NCI-H2196 treated with DMSO at 0.1 percent for 48 hours (cell line): ENCODE measurements around the gene MAPK6.

Experiments used
- DNase-seq: peaks from one replicate; lab custom pipeline; 2025; ENCODE audit not compliant: unreplicated experiment; lab: John Stamatoyannopoulos, UW

The MAPK6 gene

GRCh38 chr15:52010633-52011595 is 8.1 kb upstream of the MAPK6 start:
- peak; percentile 48 for DNase-seq

- DNase-seq, result peak; percentile 48
These were observed 7.3 kb upstream of the MAPK6 start for GRCh38 chr15:52011711-52012144.

- DNase-seq, result no peak
These were observed 6.8 kb upstream of the MAPK6 start for GRCh38 chr15:52012210-52012609.

- no peak for DNase-seq
These were observed 5.7 kb upstream of the MAPK6 start for GRCh38 chr15:52013151-52013791.

GRCh38 chr15:52014616-52015015 is 4.4 kb upstream of the MAPK6 start:
- no peak for DNase-seq

- no peak for DNase-seq
These were observed 2.7 kb upstream of the MAPK6 start for GRCh38 chr15:52016316-52016715.

GRCh38 chr15:52018244-52018643 is 775 bp upstream of the MAPK6 start:
- DNase-seq, result no peak

- DNase-seq, result no peak
These were observed 588 bp downstream of the MAPK6 start for GRCh38 chr15:52019394-52020220.

- DNase-seq, result no peak
These were observed 1.4 kb downstream of the MAPK6 start for GRCh38 chr15:52020221-52021085.

- no peak for DNase-seq
These were observed 2.2 kb downstream of the MAPK6 start for GRCh38 chr15:52021128-52021671.

- no peak for DNase-seq
These were observed 3.0 kb downstream of the MAPK6 start for GRCh38 chr15:52021892-52022540.

- no peak for DNase-seq
These were observed 4.3 kb downstream of the MAPK6 start for GRCh38 chr15:52023169-52023922.

GRCh38 chr15:52028431-52029093 is 9.5 kb downstream of the MAPK6 start:
- no peak for DNase-seq

- DNase-seq, result no peak
These were observed 11.0 kb downstream of the MAPK6 start for GRCh38 chr15:52030010-52030409.

GRCh38 chr15:52031556-52031955 is 12.5 kb downstream of the MAPK6 start:
- no peak for DNase-seq

GRCh38 chr15:52037889-52038505 is 19.0 kb downstream of the MAPK6 start:
- no peak for DNase-seq

GRCh38 chr15:52039925-52040781 is 21.1 kb downstream of the MAPK6 start:
- peak; percentile 21 for DNase-seq
